Glutamatergic neuron (in vitro differentiated cells): ENCODE results near the gene FBH1. TPM values are rescaled to one million over a fixed set of nuclear protein-coding genes. Genes with fewer than 3 reads are reported as not detected.

Source experiments
- DNase-seq: peaks from one replicate; pipeline ENCODE4 v3.0.0; 2022
- H3K27ac Mint-ChIP-seq: one replicate; pipeline ENCODE4 v1.8.0; 2020; ENCODE audit warnings: mild to moderate bottlenecking, mixed read lengths, inconsistent platforms; ENCODE audit not compliant: unreplicated experiment
- H3K27me3 Mint-ChIP-seq: one replicate; pipeline ENCODE4 v1.8.0; 2020; ENCODE audit warnings: mild to moderate bottlenecking, moderate library complexity, mixed read lengths, inconsistent platforms; ENCODE audit not compliant: unreplicated experiment
- H3K36me3 Mint-ChIP-seq: one replicate; pipeline ENCODE4 v1.8.0; 2020; ENCODE audit warnings: mild to moderate bottlenecking, mixed read lengths, inconsistent platforms; ENCODE audit not compliant: unreplicated experiment
- H3K4me1 Mint-ChIP-seq: one replicate; pipeline ENCODE4 v1.8.0; 2020; ENCODE audit warnings: mild to moderate bottlenecking, low read depth, mixed read lengths, inconsistent platforms; ENCODE audit not compliant: unreplicated experiment
- H3K4me3 Mint-ChIP-seq: one replicate; pipeline ENCODE4 v1.8.0; 2020; ENCODE audit warnings: mild to moderate bottlenecking, mixed read lengths, inconsistent platforms; ENCODE audit not compliant: unreplicated experiment
- H3K9me3 Mint-ChIP-seq: one replicate; pipeline ENCODE4 v1.8.0; 2020; ENCODE audit warnings: mild to moderate bottlenecking, moderate library complexity, mixed read lengths, inconsistent platforms; ENCODE audit not compliant: unreplicated experiment
- CTCF ChIP-seq: fragments of 200-600 bp; sonication (generic); IDR thresholded peaks from one replicate; pipeline ENCODE4 v1.5.0; 2021; ENCODE audit not compliant: partially characterized antibody, unreplicated experiment
- total RNA-seq: library from RNA; stranded (reverse); fragmentation: NEBNext Ultra II Directional; extraction: Animal tissue kit (Norgen Biotek cat#: 25700); gene quantifications from one replicate; pipeline ENCODE4 v1.2.1, GENCODE V29; 2021; ENCODE audit not compliant: unreplicated experiment

FBH1 gene
- total RNA-seq, 1 donor from 2014 or later, result 65.0 TPM

DNA sequence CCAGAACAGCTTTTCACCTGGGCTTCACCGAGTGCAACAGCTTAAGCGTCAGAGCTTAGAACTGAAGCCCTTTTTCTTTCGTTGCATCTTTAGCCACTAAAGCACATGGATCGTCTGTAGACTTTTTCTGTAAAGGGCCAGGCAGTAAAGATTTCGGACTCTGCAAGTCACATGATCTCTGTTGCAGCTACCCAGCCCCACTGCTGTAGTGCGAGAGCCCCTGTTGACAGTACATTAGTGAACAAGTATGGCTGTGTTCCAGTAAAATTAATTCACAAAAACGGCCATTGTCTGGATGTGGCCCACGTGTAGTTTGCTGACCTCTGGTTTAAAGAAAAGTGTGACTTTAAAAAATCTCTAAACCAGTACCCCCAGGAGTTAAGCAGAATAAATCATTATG lies 39.4 kb downstream of the FBH1 start:
- DNase-seq, result no peak
- H3K4me1 Mint-ChIP-seq, result no peaks in the 10 kb centered on the region
- H3K27me3 Mint-ChIP-seq, result no peaks in the 10 kb centered on the region
- TF ChIP-seq CTCF, result no peak
- H3K36me3 Mint-ChIP-seq, result peaks cover 7% of the 10 kb centered on the region
- H3K9me3 Mint-ChIP-seq, result no peaks in the 10 kb centered on the region
- no peak overlapping the region for H3K4me3 Mint-ChIP-seq
- no peak overlapping the region for H3K27ac Mint-ChIP-seq

DNA sequence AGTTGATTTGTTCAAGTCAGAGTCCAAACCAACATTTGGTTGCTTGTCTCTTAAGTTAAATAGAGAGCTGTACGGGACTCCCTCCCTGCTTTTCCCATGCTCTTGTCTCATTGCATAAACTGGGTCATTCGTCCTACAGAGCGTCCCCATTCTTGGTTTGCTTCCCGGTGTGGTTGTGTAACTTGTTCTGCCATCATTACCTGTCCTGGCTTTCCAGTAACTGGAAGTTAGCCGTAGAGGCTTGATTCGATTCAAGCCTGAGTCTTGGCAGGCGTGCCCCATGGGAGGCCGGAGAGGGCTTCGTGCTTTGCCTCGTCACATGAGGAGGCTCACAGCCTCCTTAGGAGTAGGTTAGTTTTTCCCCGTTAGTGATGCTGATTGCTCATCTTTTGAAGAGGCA lies 40.2 kb downstream of the FBH1 start:
- Mint-ChIP-seq H3K36me3 (peaks cover 1% of the 10 kb centered on the region), H3K27me3 (no peaks in the 10 kb centered on the region), H3K4me1 (no peaks in the 10 kb centered on the region), H3K27ac (no peak overlapping the region), H3K4me3 (no peak overlapping the region), H3K9me3 (no peaks in the 10 kb centered on the region)
- no peak for DNase-seq
- TF ChIP-seq CTCF, result no peak

GRCh38 chr10:5932345-5932744 lies 42.3 kb downstream of the FBH1 start:
- Mint-ChIP-seq H3K27me3 (no peaks in the 10 kb centered on the region), H3K27ac (no peak overlapping the region), H3K9me3 (peaks cover 2% of the 10 kb centered on the region), H3K4me1 (no peaks in the 10 kb centered on the region), H3K36me3 (no peaks in the 10 kb centered on the region), H3K4me3 (no peak overlapping the region)
- no peak for TF ChIP-seq CTCF
- no peak for DNase-seq

- peaks cover 4% of the 10 kb centered on the region for H3K9me3 Mint-ChIP-seq
- no peak for TF ChIP-seq CTCF
- H3K27me3 Mint-ChIP-seq, result peaks cover 2% of the 10 kb centered on the region
- H3K4me3 Mint-ChIP-seq, result no peak overlapping the region
- H3K36me3 Mint-ChIP-seq, result no peaks in the 10 kb centered on the region
- H3K27ac Mint-ChIP-seq, result no peak overlapping the region
- DNase-seq, result no peak
- H3K4me1 Mint-ChIP-seq, result no peaks in the 10 kb centered on the region
These were observed 44.0 kb downstream of the FBH1 start for GRCh38 chr10:5933909-5934546.

- Mint-ChIP-seq H3K27me3 (peaks cover 2% of the 10 kb centered on the region), H3K4me3 (no peak overlapping the region), H3K9me3 (peaks cover 4% of the 10 kb centered on the region), H3K4me1 (no peaks in the 10 kb centered on the region), H3K27ac (no peak overlapping the region), H3K36me3 (no peaks in the 10 kb centered on the region)
- TF ChIP-seq CTCF, result no peak
- no peak for DNase-seq
These were observed 45.6 kb downstream of the FBH1 start for GRCh38 chr10:5935628-5936027.
